GM15510 (cell line): ENCODE measurements around the gene CHCHD6.

Experiments used
- POLR2A ChIP-seq: IDR thresholded peaks from 3 replicates; pipeline ENCODE4 v1.6.1; 2011; ENCODE audit warnings: borderline replicate concordance; ENCODE audit not compliant: insufficient read length; ENCODE audit errors: extremely low read depth

Gene CHCHD6

GRCh38 chr3:126713199-126713598, 9.2 kb downstream of the CHCHD6 start:
- TF ChIP-seq POLR2A: no peak

GRCh38 chr3:126714276-126714900, 10.3 kb downstream of the CHCHD6 start:
- no peak for TF ChIP-seq POLR2A

GRCh38 chr3:126714921-126715320, 10.9 kb downstream of the CHCHD6 start:
- TF ChIP-seq POLR2A: no peak

- TF ChIP-seq POLR2A: no peak
These were observed 11.4 kb downstream of the CHCHD6 start for GRCh38 chr3:126715432-126715831.

- TF ChIP-seq POLR2A: no peak
These were observed 12.0 kb downstream of the CHCHD6 start for GRCh38 chr3:126716057-126716456.

DNA sequence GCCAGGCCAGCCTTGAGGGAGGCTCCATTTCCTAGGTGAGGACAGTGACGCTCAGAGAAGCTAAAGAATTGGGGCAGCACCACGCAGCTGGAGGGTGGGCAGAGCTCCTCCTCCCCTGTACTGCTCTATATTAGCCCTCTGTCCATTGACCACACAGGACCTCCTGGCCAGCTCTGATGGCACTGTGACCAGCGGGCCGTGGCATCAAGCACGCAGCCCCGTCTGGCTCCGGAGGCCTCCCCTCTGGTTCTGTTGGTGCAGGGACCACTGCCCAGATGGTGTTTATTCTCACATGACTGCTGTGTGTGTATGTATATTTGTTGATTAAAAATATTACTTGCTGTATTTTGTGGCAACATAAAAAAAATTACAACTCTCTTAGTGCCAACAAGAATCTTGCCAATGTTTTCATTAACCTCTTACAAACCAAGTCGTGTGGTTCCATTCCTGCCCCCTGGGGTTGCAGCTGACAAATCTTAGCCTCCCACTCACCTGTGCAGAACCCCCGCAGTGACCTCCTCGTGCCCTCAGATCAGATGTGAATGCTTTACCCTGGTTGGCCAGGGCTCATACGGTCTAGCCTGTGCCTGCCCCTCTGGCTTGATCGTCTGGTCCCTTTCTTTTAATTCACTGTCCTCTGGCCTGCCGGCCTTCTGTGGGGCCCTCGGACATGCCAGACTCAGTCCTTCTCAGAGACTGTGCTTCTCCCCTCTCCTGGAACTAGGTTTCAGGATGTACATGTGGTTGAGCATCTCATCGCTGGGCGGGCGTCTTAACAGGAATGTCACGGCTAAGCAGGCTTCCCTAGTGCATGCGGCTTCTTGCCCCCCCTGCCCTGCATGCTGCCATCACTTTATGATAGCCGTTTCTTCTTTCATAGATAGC, 14.8 kb downstream of the CHCHD6 start:
- TF ChIP-seq POLR2A: no peak

- no peak for TF ChIP-seq POLR2A
These were observed 16.6 kb downstream of the CHCHD6 start for GRCh38 chr3:126720596-126720995.

DNA sequence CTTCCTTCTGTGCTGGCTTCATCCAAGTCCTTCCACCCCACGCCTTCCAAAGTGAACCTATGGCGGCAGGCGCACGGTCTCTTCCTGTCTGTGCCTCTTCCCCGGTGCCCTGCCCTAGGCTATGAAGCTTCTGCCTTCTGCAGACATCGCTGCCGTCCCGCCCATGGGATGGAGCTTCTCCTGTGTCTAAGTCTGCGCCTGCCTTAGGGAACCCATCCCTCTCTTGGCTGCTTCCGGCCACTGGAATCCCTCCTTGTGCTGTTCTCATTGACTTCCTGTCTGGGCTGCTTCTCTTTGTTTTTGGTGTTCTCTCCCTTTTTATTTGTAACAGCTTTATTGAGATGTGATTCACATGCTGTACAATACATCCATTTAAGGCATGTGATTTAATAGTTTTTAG, 17.2 kb downstream of the CHCHD6 start:
- TF ChIP-seq POLR2A: no peak

GRCh38 chr3:126723237-126723636, 19.2 kb downstream of the CHCHD6 start:
- no peak for TF ChIP-seq POLR2A

- no peak for TF ChIP-seq POLR2A
These were observed 19.8 kb downstream of the CHCHD6 start for GRCh38 chr3:126723801-126724200.

- no peak for TF ChIP-seq POLR2A
These were observed 24.6 kb downstream of the CHCHD6 start for GRCh38 chr3:126728680-126729079.

- TF ChIP-seq POLR2A: no peak
These were observed 26.3 kb downstream of the CHCHD6 start for GRCh38 chr3:126730376-126730775.

DNA sequence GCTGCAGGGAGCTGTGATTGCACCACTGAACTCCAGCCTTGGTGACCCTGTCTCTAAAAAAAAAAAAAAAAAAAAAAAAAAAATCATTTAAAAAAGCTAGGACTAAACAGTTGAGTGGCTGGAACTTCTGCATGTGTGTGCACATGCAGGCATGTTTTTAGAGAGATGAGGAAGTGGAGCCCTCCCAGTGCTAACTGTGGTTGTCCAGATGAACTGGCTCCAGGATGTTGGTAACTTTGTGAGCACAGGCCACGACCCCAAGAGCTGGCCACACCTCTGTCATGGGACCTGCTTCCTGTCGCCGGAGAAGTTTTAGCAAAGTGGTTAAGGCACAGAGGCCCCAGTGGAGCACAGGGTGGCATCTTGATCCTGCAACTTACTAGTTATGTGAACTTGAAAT, 27.0 kb downstream of the CHCHD6 start:
- no peak for TF ChIP-seq POLR2A

- TF ChIP-seq POLR2A: no peak
These were observed 28.4 kb downstream of the CHCHD6 start for GRCh38 chr3:126732281-126733060.

- TF ChIP-seq POLR2A: no peak
These were observed 29.0 kb downstream of the CHCHD6 start for GRCh38 chr3:126733061-126733430.
